Measurements from ENCODE around the gene CSNK1G1.
A peak's percentile ranks its signal among the peaks of the same experiment; 100 is the strongest.

CSNK1G1 gene

DNA sequence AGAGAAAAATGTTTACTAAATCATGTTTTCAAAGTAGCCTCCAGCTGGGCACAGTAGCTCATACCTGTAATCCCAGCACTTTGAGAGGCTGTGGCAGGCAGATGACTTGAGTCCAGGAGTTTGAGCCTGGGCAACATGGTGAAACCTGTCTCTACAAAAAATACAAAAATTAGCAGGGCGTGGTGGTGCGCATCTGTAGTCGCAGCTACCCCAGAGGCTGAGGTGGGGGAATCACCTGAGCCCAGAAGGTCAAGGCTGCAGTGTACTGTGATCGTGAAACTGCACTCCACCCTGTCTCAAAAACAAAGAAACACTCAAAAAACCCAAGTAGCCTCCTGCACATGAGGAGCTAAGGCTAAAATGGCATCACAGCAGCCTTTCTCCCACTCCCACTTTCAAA lies 191.5 kb downstream of the CSNK1G1 start:
- DNase-seq (ENCODE audit: extremely low read depth, insufficient read length): no peak
- Histone ChIP-seq H3K36me3 (ENCODE audit: control insufficient read depth, insufficient read depth, low read length) (peaks cover 10% of the 10 kb centered on the region), H3K4me3 (replicated peaks; ENCODE audit: low read depth, low read length) (no peak overlapping the region), H3K27me3 (replicated peaks; ENCODE audit: control insufficient read depth, insufficient read depth, low read length) (no peaks in the 10 kb centered on the region)
- TF ChIP-seq, protein P1, sequence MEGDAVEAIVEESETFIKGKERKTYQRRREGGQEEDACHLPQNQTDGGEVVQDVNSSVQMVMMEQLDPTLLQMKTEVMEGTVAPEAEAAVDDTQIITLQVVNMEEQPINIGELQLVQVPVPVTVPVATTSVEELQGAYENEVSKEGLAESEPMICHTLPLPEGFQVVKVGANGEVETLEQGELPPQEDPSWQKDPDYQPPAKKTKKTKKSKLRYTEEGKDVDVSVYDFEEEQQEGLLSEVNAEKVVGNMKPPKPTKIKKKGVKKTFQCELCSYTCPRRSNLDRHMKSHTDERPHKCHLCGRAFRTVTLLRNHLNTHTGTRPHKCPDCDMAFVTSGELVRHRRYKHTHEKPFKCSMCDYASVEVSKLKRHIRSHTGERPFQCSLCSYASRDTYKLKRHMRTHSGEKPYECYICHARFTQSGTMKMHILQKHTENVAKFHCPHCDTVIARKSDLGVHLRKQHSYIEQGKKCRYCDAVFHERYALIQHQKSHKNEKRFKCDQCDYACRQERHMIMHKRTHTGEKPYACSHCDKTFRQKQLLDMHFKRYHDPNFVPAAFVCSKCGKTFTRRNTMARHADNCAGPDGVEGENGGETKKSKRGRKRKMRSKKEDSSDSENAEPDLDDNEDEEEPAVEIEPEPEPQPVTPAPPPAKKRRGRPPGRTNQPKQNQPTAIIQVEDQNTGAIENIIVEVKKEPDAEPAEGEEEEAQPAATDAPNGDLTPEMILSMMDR (IDR thresholded peaks at IDR 0.05; ENCODE audit: insufficient read depth, low read length, poor library complexity, severe bottlenecking): no peak

DNA sequence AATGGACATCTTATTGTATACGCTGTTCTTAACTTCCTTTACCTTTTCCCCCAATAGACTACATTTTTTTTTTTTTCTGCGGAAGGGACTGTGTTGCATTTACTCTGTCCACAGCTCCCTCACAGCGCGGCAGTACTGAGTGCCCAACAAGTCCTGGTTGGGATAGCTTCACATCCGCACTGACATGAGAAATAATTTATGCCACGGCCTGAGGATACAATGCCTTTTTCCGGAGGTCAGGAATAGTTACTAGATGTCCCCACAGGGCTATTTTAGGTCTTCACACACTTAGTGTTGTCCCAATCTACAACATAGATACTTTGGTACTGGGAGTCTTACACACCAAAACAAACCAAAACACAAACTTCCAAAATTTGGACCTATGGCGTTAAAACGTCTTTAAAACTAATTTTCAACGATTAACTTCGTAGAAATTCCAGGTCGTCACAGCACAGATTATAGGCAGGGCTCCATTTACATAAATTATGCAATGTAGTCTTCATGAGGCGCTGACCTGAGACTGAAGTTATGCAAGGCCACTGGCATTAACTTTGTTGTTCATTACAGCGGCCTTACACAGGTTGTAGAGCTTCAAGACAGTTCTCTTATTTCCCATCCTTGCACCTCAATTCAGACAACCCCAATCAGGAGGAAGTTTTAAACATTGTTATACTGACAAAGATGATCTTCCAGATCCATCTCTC lies 192.2 kb downstream of the CSNK1G1 start:
- H3K4me3 ChIP-seq (replicated peaks; ENCODE audit: low read depth, low read length): peak overlapping the region; percentile 51
- DNase-seq (ENCODE audit: extremely low read depth, insufficient read length): no peak
- no peaks in the 10 kb centered on the region for H3K27me3 ChIP-seq (replicated peaks; ENCODE audit: control insufficient read depth, insufficient read depth, low read length)
- TF ChIP-seq, protein P1 (IDR thresholded peaks at IDR 0.05; ENCODE audit: insufficient read depth, low read length, poor library complexity, severe bottlenecking): no peak
- H3K36me3 ChIP-seq (ENCODE audit: control insufficient read depth, insufficient read depth, low read length): peaks cover 14% of the 10 kb centered on the region

DNA sequence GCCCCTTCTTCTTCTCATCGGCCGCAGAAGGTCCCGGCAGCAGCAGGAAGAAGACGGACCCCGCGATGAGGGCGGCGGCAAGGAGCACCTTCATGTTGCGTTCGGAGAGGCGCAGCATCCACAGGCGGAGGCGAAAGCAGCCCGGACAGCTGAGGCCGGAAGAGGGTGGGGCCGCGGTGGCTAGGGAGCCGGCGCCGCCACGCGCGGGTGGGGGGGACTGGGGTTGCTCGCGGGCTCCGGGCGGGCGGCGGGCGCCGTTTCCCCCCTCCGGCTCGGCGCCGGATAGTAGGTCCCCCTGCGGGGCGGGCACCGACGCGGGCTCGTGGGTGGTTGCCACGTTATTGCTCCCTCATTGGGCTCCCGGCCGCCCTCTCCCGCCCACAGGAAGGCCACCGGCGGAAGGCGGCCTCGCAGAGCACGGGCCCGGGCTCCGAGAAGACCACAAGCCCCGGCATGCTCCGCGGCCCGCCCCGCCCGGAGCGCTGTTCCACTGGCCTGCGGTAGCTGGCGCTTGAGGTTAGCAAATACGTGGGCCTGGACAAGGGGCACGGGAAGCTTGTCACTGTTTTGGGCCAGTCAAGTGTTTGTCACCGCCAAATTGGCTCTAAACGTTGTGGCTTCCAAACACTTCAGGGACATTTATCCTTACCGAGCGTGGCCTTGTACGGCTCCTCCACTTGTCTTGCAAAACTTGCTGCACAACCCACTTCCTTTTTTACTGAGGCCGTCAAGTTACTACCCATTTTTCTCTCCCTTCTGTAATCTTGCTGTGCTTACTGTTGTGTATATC lies 192.9 kb downstream of the CSNK1G1 start, which contains the start of gene PPIB:
Gene PPIB, minus strand, starts transcription at position 154 of the 790 bp plus-strand sequence. Its CDS starts 36 bp downstream, at position 118.
- no peaks in the 10 kb centered on the region for H3K27me3 ChIP-seq (replicated peaks; ENCODE audit: control insufficient read depth, insufficient read depth, low read length)
- peak within 1 kb of the TSS; percentile 97 for H3K4me3 ChIP-seq (replicated peaks; ENCODE audit: low read depth, low read length)
- TF ChIP-seq, protein P1 (IDR thresholded peaks at IDR 0.05; ENCODE audit: insufficient read depth, low read length, poor library complexity, severe bottlenecking): peak; percentile 48
- peak; percentile 100 for DNase-seq (ENCODE audit: extremely low read depth, insufficient read length)
- peaks cover 21% of the 10 kb centered on the region for H3K36me3 ChIP-seq (ENCODE audit: control insufficient read depth, insufficient read depth, low read length)

DNA sequence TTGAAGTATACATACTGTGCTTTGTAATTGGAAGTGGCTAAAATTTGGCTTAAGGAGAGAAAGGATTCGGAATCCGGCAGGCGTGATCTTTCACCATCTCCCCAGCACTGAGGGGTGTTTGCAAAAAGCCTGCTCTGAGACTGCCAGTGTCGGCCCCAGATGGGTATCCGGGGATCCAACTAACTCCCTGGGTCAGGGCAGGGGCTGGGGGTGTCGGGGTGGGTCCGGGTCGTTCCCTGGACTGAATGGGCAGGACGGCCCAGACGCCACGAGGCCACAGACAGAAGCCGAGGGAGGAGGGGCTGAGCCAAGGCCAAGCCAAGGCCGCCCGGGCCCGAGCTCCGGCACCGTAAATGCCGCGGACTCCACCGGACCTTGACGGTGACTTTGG lies 193.5 kb downstream of the CSNK1G1 start:
- no peak for DNase-seq (ENCODE audit: extremely low read depth, insufficient read length)
- no peaks in the 10 kb centered on the region for H3K27me3 ChIP-seq (replicated peaks; ENCODE audit: control insufficient read depth, insufficient read depth, low read length)
- peaks cover 26% of the 10 kb centered on the region for H3K36me3 ChIP-seq (ENCODE audit: control insufficient read depth, insufficient read depth, low read length)
- peak overlapping the region; percentile 97 for H3K4me3 ChIP-seq (replicated peaks; ENCODE audit: low read depth, low read length)
- TF ChIP-seq, protein P1 (IDR thresholded peaks at IDR 0.05; ENCODE audit: insufficient read depth, low read length, poor library complexity, severe bottlenecking): no peak

DNA sequence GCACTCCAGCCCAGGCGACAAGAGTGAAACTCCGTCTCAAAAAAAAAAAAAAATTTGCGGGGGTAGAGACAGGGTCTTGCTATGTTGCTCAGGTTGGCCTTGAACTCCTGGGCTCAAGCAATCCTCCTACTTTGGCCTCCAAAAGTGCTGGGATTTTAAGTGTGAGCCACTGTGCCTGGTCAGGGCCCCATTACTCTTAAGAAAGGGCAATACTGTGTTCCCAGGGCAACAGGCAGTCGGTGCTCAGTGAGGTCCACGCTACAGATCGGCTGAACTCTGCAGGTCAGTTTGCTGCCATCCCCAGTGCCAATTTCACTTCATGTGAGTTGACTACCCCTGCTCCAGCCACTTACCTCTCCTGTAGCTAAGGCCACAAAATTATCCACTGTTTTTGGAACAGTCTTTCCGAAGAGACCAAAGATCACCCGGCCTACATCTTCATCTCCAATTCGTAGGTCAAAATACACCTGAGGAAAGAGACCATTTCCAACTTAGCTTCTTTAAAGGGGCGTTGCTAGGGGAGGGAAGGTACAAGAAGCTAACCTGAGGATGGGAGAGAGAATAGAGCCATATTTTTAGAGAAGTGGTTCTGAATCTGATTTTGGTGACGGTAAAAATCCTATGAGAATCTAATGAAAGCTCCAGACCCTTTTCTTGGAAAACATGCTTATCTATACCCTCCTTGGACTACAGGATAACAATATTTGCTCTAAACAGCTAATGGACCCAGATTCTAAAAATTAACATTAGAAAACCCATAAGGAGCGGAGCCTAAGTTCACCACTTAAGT lies 194.1 kb downstream of the CSNK1G1 start:
- H3K27me3 ChIP-seq (replicated peaks; ENCODE audit: control insufficient read depth, insufficient read depth, low read length): no peaks in the 10 kb centered on the region
- peak overlapping the region; percentile 97 for H3K4me3 ChIP-seq (replicated peaks; ENCODE audit: low read depth, low read length)
- no peak for DNase-seq (ENCODE audit: extremely low read depth, insufficient read length)
- TF ChIP-seq, protein P1 (IDR thresholded peaks at IDR 0.05; ENCODE audit: insufficient read depth, low read length, poor library complexity, severe bottlenecking): no peak
- H3K36me3 ChIP-seq (ENCODE audit: control insufficient read depth, insufficient read depth, low read length): peaks cover 32% of the 10 kb centered on the region

Data from GM06990 (cell line).